ENCODE results near the gene BTBD16.

DNA sequence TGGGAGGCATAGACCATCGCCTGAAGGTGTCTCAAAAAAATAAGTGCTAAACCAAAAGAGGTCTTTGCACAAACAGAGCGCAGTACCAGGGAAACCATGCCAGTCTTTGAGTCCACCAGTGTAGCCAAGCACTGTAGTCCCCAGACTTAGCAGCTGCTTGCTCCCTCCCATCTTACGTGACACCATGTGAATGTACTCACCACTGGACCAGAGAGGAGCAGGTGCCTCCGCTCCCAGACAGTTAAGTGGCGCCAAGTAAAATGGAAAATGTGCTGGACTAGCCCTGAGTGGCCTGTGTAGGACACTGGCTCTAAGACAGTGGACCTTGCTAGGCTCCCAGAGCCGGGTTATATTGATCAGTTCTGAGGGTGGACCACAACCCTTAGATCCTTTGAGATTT lies 55.7 kb downstream of the BTBD16 start:
- TF ChIP-seq, protein P1, sequence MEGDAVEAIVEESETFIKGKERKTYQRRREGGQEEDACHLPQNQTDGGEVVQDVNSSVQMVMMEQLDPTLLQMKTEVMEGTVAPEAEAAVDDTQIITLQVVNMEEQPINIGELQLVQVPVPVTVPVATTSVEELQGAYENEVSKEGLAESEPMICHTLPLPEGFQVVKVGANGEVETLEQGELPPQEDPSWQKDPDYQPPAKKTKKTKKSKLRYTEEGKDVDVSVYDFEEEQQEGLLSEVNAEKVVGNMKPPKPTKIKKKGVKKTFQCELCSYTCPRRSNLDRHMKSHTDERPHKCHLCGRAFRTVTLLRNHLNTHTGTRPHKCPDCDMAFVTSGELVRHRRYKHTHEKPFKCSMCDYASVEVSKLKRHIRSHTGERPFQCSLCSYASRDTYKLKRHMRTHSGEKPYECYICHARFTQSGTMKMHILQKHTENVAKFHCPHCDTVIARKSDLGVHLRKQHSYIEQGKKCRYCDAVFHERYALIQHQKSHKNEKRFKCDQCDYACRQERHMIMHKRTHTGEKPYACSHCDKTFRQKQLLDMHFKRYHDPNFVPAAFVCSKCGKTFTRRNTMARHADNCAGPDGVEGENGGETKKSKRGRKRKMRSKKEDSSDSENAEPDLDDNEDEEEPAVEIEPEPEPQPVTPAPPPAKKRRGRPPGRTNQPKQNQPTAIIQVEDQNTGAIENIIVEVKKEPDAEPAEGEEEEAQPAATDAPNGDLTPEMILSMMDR (IDR thresholded peaks at IDR 0.05): no peak
- TF ChIP-seq POLR2A (IDR thresholded peaks at IDR 0.05) (no peak), POLR2AphosphoS5 (IDR thresholded peaks at IDR 0.05) (no peak), EP300 (IDR thresholded peaks at IDR 0.05) (no peak)

Data from sigmoid colon (tissue), 4 donors.